ENCODE measurements around the gene VWF. TPM values are rescaled to one million over a fixed set of nuclear protein-coding genes. Genes with fewer than 3 reads are reported as not detected.

The VWF gene
- total RNA-seq, 2 donors from 2014 or later: 189 to 331 TPM

DNA sequence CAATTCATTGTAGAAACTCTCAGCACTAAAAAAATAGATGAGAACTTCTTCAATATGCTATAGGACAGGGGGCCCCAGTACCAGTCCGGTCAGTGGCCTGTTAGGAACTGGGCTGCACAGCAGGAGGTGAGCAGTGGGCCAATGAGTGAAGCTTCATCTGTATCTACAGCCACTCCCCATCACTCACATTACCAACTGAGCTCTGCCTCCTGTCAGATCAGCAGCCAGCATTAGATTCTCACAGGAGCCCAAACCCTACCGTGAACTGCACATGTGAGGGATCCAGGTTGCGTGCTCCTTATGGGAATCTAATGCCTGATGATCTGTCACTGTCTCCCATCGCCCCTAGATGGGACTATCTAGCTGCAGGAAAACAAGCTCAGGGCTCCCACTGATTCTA, 163.7 kb downstream of the VWF start:
- DNase-seq (ENCODE audit: low spot score): no peak
- no peak overlapping the region for H3K4me3 ChIP-seq
- H3K27ac ChIP-seq: no peak overlapping the region
- TF ChIP-seq, protein P1, sequence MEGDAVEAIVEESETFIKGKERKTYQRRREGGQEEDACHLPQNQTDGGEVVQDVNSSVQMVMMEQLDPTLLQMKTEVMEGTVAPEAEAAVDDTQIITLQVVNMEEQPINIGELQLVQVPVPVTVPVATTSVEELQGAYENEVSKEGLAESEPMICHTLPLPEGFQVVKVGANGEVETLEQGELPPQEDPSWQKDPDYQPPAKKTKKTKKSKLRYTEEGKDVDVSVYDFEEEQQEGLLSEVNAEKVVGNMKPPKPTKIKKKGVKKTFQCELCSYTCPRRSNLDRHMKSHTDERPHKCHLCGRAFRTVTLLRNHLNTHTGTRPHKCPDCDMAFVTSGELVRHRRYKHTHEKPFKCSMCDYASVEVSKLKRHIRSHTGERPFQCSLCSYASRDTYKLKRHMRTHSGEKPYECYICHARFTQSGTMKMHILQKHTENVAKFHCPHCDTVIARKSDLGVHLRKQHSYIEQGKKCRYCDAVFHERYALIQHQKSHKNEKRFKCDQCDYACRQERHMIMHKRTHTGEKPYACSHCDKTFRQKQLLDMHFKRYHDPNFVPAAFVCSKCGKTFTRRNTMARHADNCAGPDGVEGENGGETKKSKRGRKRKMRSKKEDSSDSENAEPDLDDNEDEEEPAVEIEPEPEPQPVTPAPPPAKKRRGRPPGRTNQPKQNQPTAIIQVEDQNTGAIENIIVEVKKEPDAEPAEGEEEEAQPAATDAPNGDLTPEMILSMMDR (IDR thresholded peaks at IDR 0.05): no peak
- no peaks in the 10 kb centered on the region for H3K36me3 ChIP-seq
- H3K9me3 ChIP-seq: no peaks in the 10 kb centered on the region
- H3K27me3 ChIP-seq: no peaks in the 10 kb centered on the region
- no peaks in the 10 kb centered on the region for H3K4me1 ChIP-seq

- Histone ChIP-seq H3K27me3 (no peaks in the 10 kb centered on the region), H3K9me3 (no peaks in the 10 kb centered on the region), H3K36me3 (no peaks in the 10 kb centered on the region), H3K4me3 (no peak overlapping the region), H3K4me1 (no peaks in the 10 kb centered on the region), H3K27ac (no peak overlapping the region)
- DNase-seq (ENCODE audit: low spot score): no peak
- TF ChIP-seq, protein P1 (IDR thresholded peaks at IDR 0.05): no peak
Observed at GRCh38 chr12:5956987-5957386, 167.5 kb downstream of the VWF start.

DNA sequence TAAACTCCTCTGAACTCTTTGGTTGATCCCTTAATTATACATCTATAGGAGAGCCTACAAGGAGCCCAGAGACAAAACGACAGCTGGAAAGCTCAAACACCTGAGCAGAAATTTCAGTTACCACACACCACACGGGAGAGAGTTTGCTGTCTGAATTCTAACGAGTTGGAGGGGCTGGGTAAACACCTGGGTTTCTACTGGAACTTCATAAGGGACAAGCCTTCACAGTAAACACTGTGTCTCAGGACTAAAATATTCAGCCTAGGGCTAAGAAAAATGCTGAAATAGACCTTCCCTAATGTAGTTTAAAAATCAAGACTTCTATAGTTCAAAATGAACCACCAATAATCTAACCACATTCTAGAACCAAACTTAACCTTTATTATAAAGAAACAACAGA, 169.8 kb downstream of the VWF start:
- Histone ChIP-seq H3K27ac (no peak overlapping the region), H3K36me3 (peaks cover 9% of the 10 kb centered on the region), H3K27me3 (no peaks in the 10 kb centered on the region), H3K9me3 (no peaks in the 10 kb centered on the region), H3K4me1 (no peaks in the 10 kb centered on the region), H3K4me3 (no peak overlapping the region)
- DNase-seq (ENCODE audit: low spot score): no peak
- TF ChIP-seq, protein P1 (IDR thresholded peaks at IDR 0.05): no peak

DNA sequence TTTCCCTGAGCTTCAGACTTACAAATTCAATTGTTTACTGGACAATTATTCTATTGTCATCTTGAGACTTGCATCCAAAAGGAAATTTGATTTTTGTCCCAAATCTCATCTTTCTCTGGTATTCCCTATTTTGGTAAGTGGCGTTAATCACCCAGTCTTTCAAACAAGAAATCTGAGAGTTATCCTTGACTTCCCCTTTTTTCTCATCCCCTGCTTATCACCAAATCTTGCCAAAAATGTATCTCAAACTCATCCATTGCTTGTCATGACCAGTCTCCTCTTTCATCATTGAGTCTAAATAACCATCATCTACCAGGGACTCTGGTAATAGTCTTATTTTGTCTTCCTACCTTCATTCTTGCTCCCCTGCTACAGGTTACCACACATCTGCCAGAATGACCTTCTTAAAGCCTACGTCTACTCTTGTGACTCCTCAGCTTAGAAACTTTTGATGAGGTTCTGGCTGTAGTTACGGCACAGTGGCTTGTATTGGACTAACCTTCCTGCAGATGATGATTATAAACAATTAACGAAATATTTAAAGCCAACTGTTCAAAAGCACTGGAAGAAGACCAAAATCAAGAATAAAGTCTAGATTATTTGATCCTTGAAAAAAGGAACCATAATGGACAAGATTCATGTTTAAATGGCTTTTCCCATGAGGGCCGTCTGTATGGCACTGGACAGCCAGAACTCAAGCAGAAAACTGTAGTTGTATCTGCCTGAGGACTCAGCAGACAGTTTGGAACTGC, 170.5 kb downstream of the VWF start:
- Histone ChIP-seq H3K27me3 (no peaks in the 10 kb centered on the region), H3K9me3 (no peaks in the 10 kb centered on the region), H3K27ac (no peak overlapping the region), H3K4me3 (no peak overlapping the region), H3K36me3 (peaks cover 9% of the 10 kb centered on the region), H3K4me1 (no peaks in the 10 kb centered on the region)
- no peak for DNase-seq (ENCODE audit: low spot score)
- TF ChIP-seq, protein P1 (IDR thresholded peaks at IDR 0.05): no peak

DNA sequence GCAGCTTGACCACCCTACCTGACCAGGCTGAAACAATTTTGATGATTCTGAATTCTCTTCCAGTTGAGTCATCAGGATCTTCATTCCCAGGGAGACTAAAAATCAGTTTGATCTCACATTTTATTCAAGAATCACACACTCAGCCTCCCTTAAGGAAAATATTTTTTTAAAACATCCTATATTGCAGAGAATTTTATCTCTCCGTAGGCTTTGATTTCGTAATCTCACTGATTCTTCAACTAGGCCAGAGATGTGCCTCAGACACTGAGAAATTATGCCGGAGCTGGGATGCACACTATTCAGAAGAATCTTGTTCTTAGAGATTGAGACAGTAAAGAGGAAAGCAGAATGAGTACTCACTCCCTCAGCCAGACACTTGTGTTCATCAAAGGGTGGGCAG, 172.4 kb downstream of the VWF start:
- DNase-seq (ENCODE audit: low spot score): no peak
- no peaks in the 10 kb centered on the region for H3K4me1 ChIP-seq
- H3K9me3 ChIP-seq: no peaks in the 10 kb centered on the region
- H3K27ac ChIP-seq: no peak overlapping the region
- H3K36me3 ChIP-seq: peaks cover 9% of the 10 kb centered on the region
- H3K4me3 ChIP-seq: no peak overlapping the region
- no peaks in the 10 kb centered on the region for H3K27me3 ChIP-seq
- TF ChIP-seq, protein P1 (IDR thresholded peaks at IDR 0.05): no peak

- Histone ChIP-seq H3K36me3 (peaks cover 9% of the 10 kb centered on the region), H3K27me3 (no peaks in the 10 kb centered on the region)
- TF ChIP-seq, protein P1 (IDR thresholded peaks at IDR 0.05): no peak
Observed at GRCh38 chr12:5948696-5949095, 175.8 kb downstream of the VWF start.

More at GRCh38 chr12:5948696-5949095, 175.8 kb downstream of the VWF start:
- peaks cover 0 to 13% of the 10 kb centered on the region in 2 donors for H3K4me1 ChIP-seq
- no peak for DNase-seq (ENCODE audit: low spot score)
- H3K4me3 ChIP-seq: no peak overlapping the region
- no peaks in the 10 kb centered on the region for H3K9me3 ChIP-seq
- H3K27ac ChIP-seq: no peak overlapping the region
